Neural progenitor cell (in vitro differentiated cells): ENCODE results near the gene STAM. TPM values are rescaled to one million over a fixed set of nuclear protein-coding genes. Genes with fewer than 3 reads are reported as not detected.

Source experiments
- DNase-seq: peaks from one replicate; pipeline ENCODE4 v3.0.0-alpha.2; 2016; ENCODE audit warnings: low spot score
- H2AFZ ChIP-seq: fragments of 200-600 bp; sonication (generic); replicated peaks from 2 replicates; pipeline ENCODE4 v1.6.1; 2016; ENCODE audit warnings: antibody characterized with exemption
- H3F3A ChIP-seq: fragments of 200-600 bp; sonication (generic); 2 replicates; pipeline ENCODE4 v1.6.1; 2016; ENCODE audit warnings: antibody characterized with exemption, low read depth
- H3K27ac ChIP-seq: fragments of 200-600 bp; sonication (generic); 2 replicates; pipeline ENCODE4 v1.5.1; 2016; ENCODE audit warnings: mild to moderate bottlenecking
- H3K27me3 ChIP-seq: fragments of 200-600 bp; sonication (generic); 2 replicates; pipeline ENCODE4 v1.6.1; 2016; ENCODE audit warnings: mild to moderate bottlenecking, moderate library complexity
- H3K36me3 ChIP-seq: fragments of 200-600 bp; sonication (generic); 2 replicates; pipeline ENCODE4 v1.5.1; 2016
- H3K4me1 ChIP-seq: fragments of 200-600 bp; sonication (generic); 2 replicates; pipeline ENCODE4 v1.6.1; 2016; ENCODE audit warnings: mixed run types
- H3K4me2 ChIP-seq: fragments of 200-600 bp; sonication (generic); 2 replicates; pipeline ENCODE4 v1.6.1; 2016
- H3K4me3 ChIP-seq: fragments of 200-600 bp; sonication (generic); 2 replicates; pipeline ENCODE4 v1.5.1; 2016
- H3K79me2 ChIP-seq: fragments of 200-600 bp; sonication (generic); 2 replicates; pipeline ENCODE4 v1.6.1; 2016; ENCODE audit warnings: low read depth
- H3K9ac ChIP-seq: fragments of 200-600 bp; sonication (generic); 2 replicates; pipeline ENCODE4 v1.6.1; 2016
- H3K9me3 ChIP-seq: fragments of 200-600 bp; sonication (generic); 2 replicates; pipeline ENCODE4 v1.5.1; 2016; ENCODE audit warnings: low read depth
- H4K20me1 ChIP-seq: fragments of 200-600 bp; sonication (generic); 2 replicates; pipeline ENCODE4 v1.6.1; 2016; ENCODE audit warnings: low read depth
- H3K27ac Mint-ChIP-seq: 3 replicates; pipeline ENCODE4 v1.8.0; 2021; ENCODE audit warnings: mixed read lengths
- H3K27me3 Mint-ChIP-seq: 2 replicates; pipeline ENCODE4 v1.8.0; 2022; ENCODE audit warnings: low read depth, mild to moderate bottlenecking, inconsistent platforms, moderate library complexity, mixed read lengths; ENCODE audit not compliant: insufficient read depth
- H3K36me3 Mint-ChIP-seq: 3 replicates; pipeline ENCODE4 v1.8.0; 2021; ENCODE audit warnings: mixed read lengths
- H3K4me1 Mint-ChIP-seq: 3 replicates; pipeline ENCODE4 v1.8.0; 2021; ENCODE audit warnings: mixed read lengths
- H3K4me3 Mint-ChIP-seq: 3 replicates; pipeline ENCODE4 v1.8.0; 2021; ENCODE audit warnings: mild to moderate bottlenecking, moderate library complexity, mixed read lengths
- H3K9me3 Mint-ChIP-seq: 3 replicates; pipeline ENCODE4 v1.8.0; 2020; ENCODE audit warnings: mixed read lengths
- EZH2 ChIP-seq: fragments of 200-600 bp; sonication (generic); IDR thresholded peaks from 2 replicates; pipeline ENCODE4 v1.6.1; 2017; ENCODE audit warnings: antibody characterized with exemption, mild to moderate bottlenecking, moderate library complexity
- EZH2phosphoT487 ChIP-seq: fragments of 200-600 bp; sonication (generic); IDR thresholded peaks from 2 replicates; pipeline ENCODE4 v1.6.1; 2017; ENCODE audit warnings: antibody characterized with exemption
- total RNA-seq: library from RNA; depleted of rRNA; stranded (reverse); fragments of >200 nt; gene quantifications from 2 replicates; pipeline ENCODE4 v1.2.3, GENCODE V29; 2015; ENCODE audit warnings: low replicate concordance
- TF ChIP-seq, protein P1 (sequence below): fragments of 200-600 bp; sonication (generic); IDR thresholded peaks from 2 replicates; pipeline ENCODE4 v1.5.1; 2017; ENCODE audit warnings: antibody characterized with exemption, mild to moderate bottlenecking

Gene STAM
- total RNA-seq, 1 donor from 2014 or later: 43.2 TPM

DNA sequence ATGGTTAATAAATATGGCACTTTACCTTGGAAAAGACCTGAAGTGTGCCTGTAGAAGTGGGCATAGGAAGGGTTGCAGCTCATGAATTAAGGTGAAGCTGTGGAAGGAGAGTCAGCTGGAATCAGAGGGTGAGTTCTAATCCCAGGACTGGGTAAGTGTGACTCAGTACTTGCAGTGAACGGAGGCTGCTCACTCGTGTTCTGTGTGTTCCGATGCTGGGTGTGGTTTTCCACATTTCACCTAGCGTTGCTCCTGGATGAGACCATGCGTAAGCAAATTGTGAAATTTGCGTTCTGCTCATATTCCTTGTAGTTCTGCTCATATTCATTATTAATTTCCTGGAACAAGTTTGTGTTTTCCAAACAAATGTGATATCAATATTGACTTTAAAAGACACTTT lies 85.7 kb downstream of the STAM start:
- no peaks in the 10 kb centered on the region for H3K9me3 Mint-ChIP-seq
- no peaks in the 10 kb centered on the region for H3K36me3 Mint-ChIP-seq
- no peaks in the 10 kb centered on the region for H3K79me2 ChIP-seq
- no peaks in the 10 kb centered on the region for H3K9me3 ChIP-seq
- no peaks in the 10 kb centered on the region for H3K27me3 ChIP-seq
- no peak overlapping the region for H3K4me3 ChIP-seq
- H3K4me3 Mint-ChIP-seq: no peak overlapping the region
- no peak overlapping the region for H3K4me2 ChIP-seq
- H3K36me3 ChIP-seq: no peaks in the 10 kb centered on the region
- H2AFZ ChIP-seq: no peak overlapping the region
- H3F3A ChIP-seq: no peaks in the 10 kb centered on the region
- no peaks in the 10 kb centered on the region for H3K27me3 Mint-ChIP-seq
- H3K9ac ChIP-seq: no peak overlapping the region
- TF ChIP-seq EZH2phosphoT487: no peak
- TF ChIP-seq, protein P1, sequence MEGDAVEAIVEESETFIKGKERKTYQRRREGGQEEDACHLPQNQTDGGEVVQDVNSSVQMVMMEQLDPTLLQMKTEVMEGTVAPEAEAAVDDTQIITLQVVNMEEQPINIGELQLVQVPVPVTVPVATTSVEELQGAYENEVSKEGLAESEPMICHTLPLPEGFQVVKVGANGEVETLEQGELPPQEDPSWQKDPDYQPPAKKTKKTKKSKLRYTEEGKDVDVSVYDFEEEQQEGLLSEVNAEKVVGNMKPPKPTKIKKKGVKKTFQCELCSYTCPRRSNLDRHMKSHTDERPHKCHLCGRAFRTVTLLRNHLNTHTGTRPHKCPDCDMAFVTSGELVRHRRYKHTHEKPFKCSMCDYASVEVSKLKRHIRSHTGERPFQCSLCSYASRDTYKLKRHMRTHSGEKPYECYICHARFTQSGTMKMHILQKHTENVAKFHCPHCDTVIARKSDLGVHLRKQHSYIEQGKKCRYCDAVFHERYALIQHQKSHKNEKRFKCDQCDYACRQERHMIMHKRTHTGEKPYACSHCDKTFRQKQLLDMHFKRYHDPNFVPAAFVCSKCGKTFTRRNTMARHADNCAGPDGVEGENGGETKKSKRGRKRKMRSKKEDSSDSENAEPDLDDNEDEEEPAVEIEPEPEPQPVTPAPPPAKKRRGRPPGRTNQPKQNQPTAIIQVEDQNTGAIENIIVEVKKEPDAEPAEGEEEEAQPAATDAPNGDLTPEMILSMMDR: no peak
- no peak for TF ChIP-seq EZH2
- no peaks in the 10 kb centered on the region for H4K20me1 ChIP-seq
- no peak overlapping the region for H3K27ac ChIP-seq
- no peak for DNase-seq
- no peaks in the 10 kb centered on the region for H3K4me1 ChIP-seq
- H3K4me1 Mint-ChIP-seq: no peaks in the 10 kb centered on the region
- no peak overlapping the region for H3K27ac Mint-ChIP-seq

DNA sequence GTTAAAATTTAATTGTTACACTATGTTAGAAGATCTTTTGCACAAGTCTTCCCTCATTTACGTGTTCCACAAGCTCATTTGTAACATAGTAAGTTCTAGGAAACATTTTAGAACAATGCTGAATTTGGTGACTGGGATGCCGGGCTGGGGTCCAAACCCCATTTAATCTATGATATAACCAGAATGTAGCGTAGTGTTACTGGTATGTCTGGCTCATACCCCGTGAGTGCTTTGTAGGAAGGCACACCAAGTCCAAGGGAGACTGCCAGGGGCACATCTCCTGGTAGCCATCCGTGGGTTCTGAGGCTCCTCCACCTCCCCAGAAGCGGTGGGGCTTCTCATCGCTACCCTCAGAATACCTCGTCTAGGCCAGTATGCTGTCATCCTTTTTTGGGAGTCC lies 86.7 kb downstream of the STAM start:
- Histone ChIP-seq H3K36me3 (no peaks in the 10 kb centered on the region), H2AFZ (no peak overlapping the region), H3F3A (no peaks in the 10 kb centered on the region), H3K27me3 (no peaks in the 10 kb centered on the region), H3K4me1 (no peaks in the 10 kb centered on the region), H3K9ac (no peak overlapping the region), H3K79me2 (no peaks in the 10 kb centered on the region), H3K27ac (no peak overlapping the region), H3K4me3 (no peak overlapping the region), H3K4me2 (no peak overlapping the region), H4K20me1 (no peaks in the 10 kb centered on the region), H3K9me3 (no peaks in the 10 kb centered on the region)
- no peak overlapping the region for H3K4me3 Mint-ChIP-seq
- TF ChIP-seq, protein P1: no peak
- TF ChIP-seq EZH2: no peak
- no peak for TF ChIP-seq EZH2phosphoT487
- no peaks in the 10 kb centered on the region for H3K9me3 Mint-ChIP-seq
- no peak for DNase-seq
- H3K36me3 Mint-ChIP-seq: no peaks in the 10 kb centered on the region
- H3K27me3 Mint-ChIP-seq: no peaks in the 10 kb centered on the region
- no peak overlapping the region for H3K27ac Mint-ChIP-seq
- H3K4me1 Mint-ChIP-seq: no peaks in the 10 kb centered on the region

DNA sequence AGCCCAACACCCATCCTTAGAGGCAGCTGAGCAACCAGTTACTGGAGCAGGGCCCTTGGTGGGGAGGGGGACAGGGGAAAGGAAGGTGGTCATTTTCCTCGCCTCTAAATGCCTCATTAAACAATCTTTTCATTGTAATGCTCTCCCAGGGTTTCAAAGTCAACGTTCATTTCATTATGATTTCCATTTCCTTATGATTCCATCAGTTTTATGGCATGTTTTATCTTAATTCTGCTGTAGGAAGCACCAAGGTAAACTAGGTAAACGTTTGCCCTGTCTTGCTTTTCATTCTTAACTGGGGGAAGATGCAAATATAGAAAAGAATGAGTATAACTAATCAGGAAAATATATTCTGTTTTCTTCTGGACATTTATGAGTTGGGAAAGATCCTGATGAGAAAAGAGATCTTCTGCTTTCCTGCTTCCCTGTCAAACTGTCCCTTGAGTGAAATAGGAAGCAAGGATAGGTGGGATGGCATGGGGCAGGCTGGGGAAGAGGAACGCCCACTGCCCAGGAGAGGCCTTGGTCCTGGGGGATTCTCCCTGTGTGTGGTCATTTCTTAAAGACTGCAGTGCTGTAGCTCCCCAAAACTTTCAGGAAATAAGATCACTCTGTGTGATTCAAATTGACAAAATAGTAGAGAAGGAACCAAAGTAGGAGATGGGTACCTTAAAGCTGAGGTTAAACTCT lies 87.5 kb downstream of the STAM start:
- Histone ChIP-seq H3K4me3 (no peak overlapping the region), H3K27me3 (no peaks in the 10 kb centered on the region), H3K27ac (no peak overlapping the region), H3K9me3 (no peaks in the 10 kb centered on the region), H2AFZ (no peak overlapping the region), H3K36me3 (no peaks in the 10 kb centered on the region), H3K4me2 (no peak overlapping the region), H3K9ac (no peak overlapping the region), H3K79me2 (no peaks in the 10 kb centered on the region), H3K4me1 (no peaks in the 10 kb centered on the region), H3F3A (no peaks in the 10 kb centered on the region), H4K20me1 (no peaks in the 10 kb centered on the region)
- no peak for DNase-seq
- Mint-ChIP-seq H3K36me3 (no peaks in the 10 kb centered on the region), H3K27ac (peak overlapping the region; percentile 74), H3K4me3 (no peak overlapping the region), H3K9me3 (no peaks in the 10 kb centered on the region), H3K27me3 (no peaks in the 10 kb centered on the region), H3K4me1 (peaks cover 2% of the 10 kb centered on the region)
- TF ChIP-seq EZH2phosphoT487 (no peak), EZH2 (no peak)
- TF ChIP-seq, protein P1: no peak
